H1 (cell line): ENCODE results near the gene PDK2. TPM values are rescaled to one million over a fixed set of nuclear protein-coding genes. Genes with fewer than 3 reads are reported as not detected.

ENCODE experiments used
- ATF3 ChIP-seq: IDR thresholded peaks from 2 replicates; pipeline ENCODE4 v1.6.1; 2011; ENCODE audit warnings: low read depth, mild to moderate bottlenecking, low read length; ENCODE audit not compliant: insufficient read depth
- BCL11A ChIP-seq, 2 experiments: IDR thresholded peaks; one replicate each; pipeline ENCODE4 v1.6.1; 2011; ENCODE audit warnings: low read depth in 2 of 2, low read length in 2 of 2, mild to moderate bottlenecking in 2 of 2
- CBX5 ChIP-seq: fragments of 300-800, 300-1000 bp; sonication (generic); IDR thresholded peaks from 2 replicates; pipeline ENCODE4 v1.7.1; 2016; ENCODE audit warnings: antibody characterized with exemption, low read length, low read depth
- CREB1 ChIP-seq: IDR thresholded peaks from 2 replicates; pipeline ENCODE4 v1.6.1; 2012; ENCODE audit warnings: inconsistent platforms
- NRF1 ChIP-seq: IDR thresholded peaks from 2 replicates; pipeline ENCODE4 v1.6.1; 2011; ENCODE audit warnings: mild to moderate bottlenecking, low read depth, low read length, improper control_type of control experiment
- PHF8 ChIP-seq: fragments of 200-600 bp; sonication (generic); conservative IDR thresholded peaks from 2 replicates; pipeline ENCODE4 v1.7.1; 2012; ENCODE audit warnings: low read depth, mild to moderate bottlenecking, inconsistent platforms, low read length, moderate library complexity
- RBBP5 ChIP-seq: IDR thresholded peaks from 2 replicates; pipeline ENCODE4 v1.7.1; 2012; ENCODE audit warnings: low read depth, mild to moderate bottlenecking, inconsistent platforms, low read length, moderate library complexity, borderline replicate concordance
- SIN3A ChIP-seq, 2 experiments: IDR thresholded peaks in 1 of 2; conservative IDR thresholded peaks in 1 of 2; 2 replicates each; pipeline ENCODE4 v1.6.1; 2011 to 2012; ENCODE audit warnings: low read length in 2 of 2, improper control_type of control experiment in 1 of 2, low read depth in 1 of 2, mild to moderate bottlenecking in 1 of 2
- SP4 ChIP-seq: IDR thresholded peaks from 2 replicates; pipeline ENCODE4 v1.6.1; 2012; ENCODE audit warnings: low read length, inconsistent platforms
- SUZ12 ChIP-seq: fragments of 200-600 bp; sonication (generic); IDR thresholded peaks from 2 replicates; pipeline ENCODE4 v1.6.1; 2012; ENCODE audit warnings: mild to moderate bottlenecking, inconsistent platforms, low read length, moderate library complexity, mixed read lengths
- TCF12 ChIP-seq: IDR thresholded peaks from 2 replicates; pipeline ENCODE4 v1.6.1; 2011; ENCODE audit warnings: low read depth, mild to moderate bottlenecking, low read length
- polyA plus RNA-seq, 7 experiments: library from polyadenylated mRNA; depleted of rRNA in 3 of 7; stranded (reverse) in 5 of 7; unstranded in 2 of 7; fragments of >200 nt in 5 of 7; fragments of 200-250 nt in 2 of 7; gene quantifications; 1 replicate in 5 of 7; 2 replicates in 1 of 7; 4 replicates in 1 of 7; pipeline versions ENCODE4 v1.2.1 to v1.2.3, GENCODE V29; 2011 to 2013; ENCODE audit warnings: missing spikeins in 2 of 7, mixed read lengths in 2 of 7
- total RNA-seq: library from RNA; stranded (reverse); fragmentation: NEBNext Ultra II Directional; extraction: Animal tissue kit (Norgen Biotek cat#: 25700); gene quantifications from 2 replicates; pipeline ENCODE4 v1.2.1, GENCODE V29; 2021

The PDK2 gene
- total and polyA plus RNA-seq, 2 of the 8 experiments (the other 6 are each of a cell fraction or from before 2014, with no cell fraction given), result 18.3 to 121 TPM

GRCh38 chr17:50161023-50161910, 66.1 kb downstream of the PDK2 start (continued):
- TF ChIP-seq CREB1, result peak; percentile 92
- no peak for TF ChIP-seq SIN3A (conservative IDR thresholded peaks at IDR 0.05 in 1 of 2, IDR thresholded peaks at IDR 0.05 in 1 of 2; ENCODE audit: low read depth in 1 of 2, low read length in 2 of 2)
- peak; percentile 62; the same call in 1 of the 2 replicates for TF ChIP-seq ATF3
- no peak for TF ChIP-seq BCL11A (IDR thresholded peaks at IDR 0.05; ENCODE audit: low read depth in 2 of 2, low read length in 2 of 2)
- peak; percentile 74 for TF ChIP-seq NRF1
- TF ChIP-seq RBBP5, result peak; percentile 19; the same call in 1 of the 2 replicates
- no peak for TF ChIP-seq SUZ12
- TF ChIP-seq PHF8, result peak; percentile 31
- no peak for TF ChIP-seq TCF12
- TF ChIP-seq CBX5, result no peak
- peak; percentile 49; the same call in 1 of the 2 replicates for TF ChIP-seq SP4

Other genes with a start within 250 kb of the PDK2 start
- not detected in 2 replicates for gene TAC4, start 247.3 kb upstream of the PDK2 start, total RNA-seq
- 0.15 and 0.22 TPM in 2 replicates for gene TAC4, start 247.3 kb upstream of the PDK2 start, polyA plus RNA-seq (2011; rRNA removed)
- gene DLX4, start 126.2 kb upstream of the PDK2 start, total RNA-seq, result 0.80 and 0.88 TPM in 2 replicates
- 0.67 and 1.5 TPM in 2 replicates for gene DLX4, start 126.2 kb upstream of the PDK2 start, polyA plus RNA-seq (2011; rRNA removed)
- gene DLX3, start 100.1 kb upstream of the PDK2 start, total RNA-seq, result 0.15 TPM in 1 of 2 replicates, not detected in the other
- gene DLX3, start 100.1 kb upstream of the PDK2 start, polyA plus RNA-seq (2011; rRNA removed), result 0.06 and 0.20 TPM in 2 replicates
- 21.7 and 24.2 TPM in 2 replicates for gene ITGA3, start 39.2 kb upstream of the PDK2 start, total RNA-seq
- 24.0 and 34.4 TPM in 2 replicates for gene ITGA3, start 39.2 kb upstream of the PDK2 start, polyA plus RNA-seq (2011; rRNA removed)
- 5.8 and 5.9 TPM in 2 replicates for gene SAMD14, start 34.8 kb downstream of the PDK2 start, total RNA-seq
- gene SAMD14, start 34.8 kb downstream of the PDK2 start, polyA plus RNA-seq (2011; rRNA removed), result 5.2 and 5.7 TPM in 2 replicates
- 13.1 and 14.1 TPM in 2 replicates for gene PPP1R9B, start 55.3 kb downstream of the PDK2 start, total RNA-seq
- gene PPP1R9B, start 55.3 kb downstream of the PDK2 start, polyA plus RNA-seq (2011; rRNA removed), result 5.2 and 6.1 TPM in 2 replicates
- gene SGCA, start 70.7 kb downstream of the PDK2 start, total RNA-seq, result not detected in 2 replicates
- 0.12 and 0.36 TPM in 2 replicates for gene SGCA, start 70.7 kb downstream of the PDK2 start, polyA plus RNA-seq (2011; rRNA removed)
- 80.4 and 88.1 TPM in 2 replicates for gene COL1A1, start 106.3 kb downstream of the PDK2 start, total RNA-seq
- gene COL1A1, start 106.3 kb downstream of the PDK2 start, polyA plus RNA-seq (2011; rRNA removed), result 14.1 and 27.3 TPM in 2 replicates
- gene TMEM92, start 179.1 kb downstream of the PDK2 start, total RNA-seq, result 11.9 and 12.2 TPM in 2 replicates
- 24.8 and 39.2 TPM in 2 replicates for gene TMEM92, start 179.1 kb downstream of the PDK2 start, polyA plus RNA-seq (2011; rRNA removed)